ENCODE measurements around the gene KDM6A. TPM values are rescaled to one million over a fixed set of nuclear protein-coding genes. Genes with fewer than 3 reads are reported as not detected.
"Not testable (repeated sequence)": the region's sequence is repeated elsewhere in the genome, so short reads cannot be mapped to it uniquely, and the experiment has no call there.

KDM6A gene
- total RNA-seq, 2 experiments from 2014 or later: 20.9 to 21.5 TPM

GRCh38 chrX:44873415-44874276, 658 bp downstream of the KDM6A start:
- peak; percentile 48 for DNase-seq
- CTCF ChIA-PET: no interaction called here
- intact Hi-C loops (cut with micrococcal nuclease): loop anchor here (5.0 kb wide), 3 partner anchors 74 to 199 kb away; no protein-coding TSS in a partner anchor
- peaks cover 5% of the 10 kb centered on the region for H3K36me3 Mint-ChIP-seq
- H3K27ac Mint-ChIP-seq: peak overlapping the region; percentile 98
- no peaks in the 10 kb centered on the region for H3K9me3 Mint-ChIP-seq
- H3K4me3 Mint-ChIP-seq: peak overlapping the region; percentile 95
- peaks cover 12% of the 10 kb centered on the region for H3K4me1 Mint-ChIP-seq (ENCODE audit: low read depth)
- POLR2A ChIA-PET: interaction anchor here (0.9 to 1.7 kb wide), 3 partner anchors 25 to 331 kb away, joined by 3 to 5 read pairs (median 4); partner anchors contain the start of gene FUNDC1
- H3K27me3 Mint-ChIP-seq: no peaks in the 10 kb centered on the region

- peak overlapping the region; percentile 95 for H3K4me3 Mint-ChIP-seq
- H3K36me3 Mint-ChIP-seq: peaks cover 7% of the 10 kb centered on the region
- ChIA-PET POLR2A (interaction anchor here (1.0 to 1.3 kb wide), 2 partner anchors 40 to 73 kb away, joined by 5 to 7 read pairs; no protein-coding TSS in a partner anchor), CTCF (interaction anchor here (0.9 to 1.2 kb wide), 2 partner anchors 71 to 195 kb away, joined by 3 to 5 read pairs; no protein-coding TSS in a partner anchor)
- peak; percentile 65 for DNase-seq
- intact Hi-C loops (cut with micrococcal nuclease): loop anchor here (5.0 kb wide), 3 partner anchors 73 to 198 kb away; no protein-coding TSS in a partner anchor
- H3K27ac Mint-ChIP-seq: peak overlapping the region; percentile 98
- no peaks in the 10 kb centered on the region for H3K9me3 Mint-ChIP-seq
- no peaks in the 10 kb centered on the region for H3K27me3 Mint-ChIP-seq
- peaks cover 14% of the 10 kb centered on the region for H3K4me1 Mint-ChIP-seq (ENCODE audit: low read depth)
These were observed 1.6 kb downstream of the KDM6A start for GRCh38 chrX:44874420-44875184.

GRCh38 chrX:44875185-44875489, 2.1 kb downstream of the KDM6A start:
- Mint-ChIP-seq H3K4me3 (peak overlapping the region; percentile 95), H3K4me1 (ENCODE audit: low read depth) (peaks cover 16% of the 10 kb centered on the region), H3K27ac (peak overlapping the region; percentile 98), H3K36me3 (peaks cover 8% of the 10 kb centered on the region), H3K27me3 (no peaks in the 10 kb centered on the region), H3K9me3 (no peaks in the 10 kb centered on the region)
- POLR2A ChIA-PET: interaction anchor here (1.0 to 1.3 kb wide), 2 partner anchors 40 to 73 kb away, joined by 5 to 7 read pairs; no protein-coding TSS in a partner anchor
- DNase-seq: no peak
- CTCF ChIA-PET: interaction anchor here (0.9 to 1.2 kb wide), 2 partner anchors 70 to 195 kb away, joined by 3 to 5 read pairs; no protein-coding TSS in a partner anchor
- intact Hi-C loops (cut with micrococcal nuclease): no loop called here

GRCh38 chrX:44876086-44876485, 3.1 kb downstream of the KDM6A start:
- intact Hi-C loops (cut with micrococcal nuclease): no loop called here
- no peak for DNase-seq
- peak overlapping the region; percentile 57 for H3K4me3 Mint-ChIP-seq
- peak overlapping the region; percentile 56 for H3K27ac Mint-ChIP-seq
- peaks cover 21% of the 10 kb centered on the region for H3K4me1 Mint-ChIP-seq (ENCODE audit: low read depth)
- ChIA-PET CTCF (no interaction called here), POLR2A (interaction anchor here (0.9 kb wide), 1 partner anchor 65 kb away, joined by 3 read pairs; no protein-coding TSS in a partner anchor)
- H3K27me3 Mint-ChIP-seq: no peaks in the 10 kb centered on the region
- no peaks in the 10 kb centered on the region for H3K9me3 Mint-ChIP-seq
- peaks cover 8% of the 10 kb centered on the region for H3K36me3 Mint-ChIP-seq

GRCh38 chrX:44876767-44877166, 3.8 kb downstream of the KDM6A start:
- ChIA-PET POLR2A (interaction anchor here (0.9 kb wide), 1 partner anchor 64 kb away, joined by 3 read pairs; no protein-coding TSS in a partner anchor), CTCF (no interaction called here)
- H3K9me3 Mint-ChIP-seq: no peaks in the 10 kb centered on the region
- no peak for DNase-seq
- no peak overlapping the region for H3K4me3 Mint-ChIP-seq
- H3K4me1 Mint-ChIP-seq (ENCODE audit: low read depth): peaks cover 18% of the 10 kb centered on the region
- no peak overlapping the region for H3K27ac Mint-ChIP-seq
- intact Hi-C loops (cut with micrococcal nuclease): no loop called here
- no peaks in the 10 kb centered on the region for H3K27me3 Mint-ChIP-seq
- peaks cover 8% of the 10 kb centered on the region for H3K36me3 Mint-ChIP-seq

- intact Hi-C loops (cut with micrococcal nuclease): no loop called here
- DNase-seq: no peak
- ChIA-PET CTCF (interaction anchor here (0.8 kb wide), 1 partner anchor 309 kb away, joined by 5 read pairs; no protein-coding TSS in a partner anchor), POLR2A (no interaction called here)
- H3K36me3 Mint-ChIP-seq: peaks cover 8% of the 10 kb centered on the region
- no peak overlapping the region for H3K27ac Mint-ChIP-seq
- H3K27me3 Mint-ChIP-seq: no peaks in the 10 kb centered on the region
- no peaks in the 10 kb centered on the region for H3K9me3 Mint-ChIP-seq
- H3K4me1 Mint-ChIP-seq (ENCODE audit: low read depth): peaks cover 25% of the 10 kb centered on the region
- H3K4me3 Mint-ChIP-seq: no peak overlapping the region
These were observed 5.8 kb downstream of the KDM6A start for GRCh38 chrX:44878780-44879179.

GRCh38 chrX:44881549-44881948, 8.6 kb downstream of the KDM6A start:
- Mint-ChIP-seq H3K4me1 (ENCODE audit: low read depth) (peaks cover 32% of the 10 kb centered on the region), H3K36me3 (peaks cover 3% of the 10 kb centered on the region), H3K9me3 (no peaks in the 10 kb centered on the region), H3K27me3 (no peaks in the 10 kb centered on the region), H3K27ac (no peak overlapping the region), H3K4me3 (no peak overlapping the region)
- CTCF ChIA-PET: no interaction called here
- no peak for DNase-seq
- intact Hi-C loops (cut with micrococcal nuclease): no loop called here
- POLR2A ChIA-PET: no interaction called here

GRCh38 chrX:44882635-44883034, 9.6 kb downstream of the KDM6A start:
- no peak for DNase-seq
- POLR2A ChIA-PET: no interaction called here
- CTCF ChIA-PET: no interaction called here
- intact Hi-C loops (cut with micrococcal nuclease): no loop called here
- H3K4me1 Mint-ChIP-seq (ENCODE audit: low read depth): peaks cover 34% of the 10 kb centered on the region
- no peak overlapping the region for H3K4me3 Mint-ChIP-seq
- H3K27me3 Mint-ChIP-seq: no peaks in the 10 kb centered on the region
- peaks cover 3% of the 10 kb centered on the region for H3K36me3 Mint-ChIP-seq
- no peaks in the 10 kb centered on the region for H3K9me3 Mint-ChIP-seq
- no peak overlapping the region for H3K27ac Mint-ChIP-seq

GRCh38 chrX:44884944-44885343, 12.0 kb downstream of the KDM6A start:
- no peaks in the 10 kb centered on the region for H3K9me3 Mint-ChIP-seq
- no peaks in the 10 kb centered on the region for H3K27me3 Mint-ChIP-seq
- no peaks in the 10 kb centered on the region for H3K36me3 Mint-ChIP-seq
- H3K4me3 Mint-ChIP-seq: no peak overlapping the region
- intact Hi-C loops (cut with micrococcal nuclease): no loop called here
- ChIA-PET CTCF (no interaction called here), POLR2A (no interaction called here)
- H3K27ac Mint-ChIP-seq: no peak overlapping the region
- no peak for DNase-seq
- peaks cover 38% of the 10 kb centered on the region for H3K4me1 Mint-ChIP-seq (ENCODE audit: low read depth)

- no peak for DNase-seq
- POLR2A ChIA-PET: no interaction called here
- no peaks in the 10 kb centered on the region for H3K9me3 Mint-ChIP-seq
- no peaks in the 10 kb centered on the region for H3K27me3 Mint-ChIP-seq
- intact Hi-C loops (cut with micrococcal nuclease): no loop called here
- peaks cover 30% of the 10 kb centered on the region for H3K4me1 Mint-ChIP-seq (ENCODE audit: low read depth)
- H3K4me3 Mint-ChIP-seq: no peak overlapping the region
- CTCF ChIA-PET: no interaction called here
- peak overlapping the region; percentile 64 for H3K27ac Mint-ChIP-seq
- H3K36me3 Mint-ChIP-seq: peaks cover 4% of the 10 kb centered on the region
These were observed 16.8 kb downstream of the KDM6A start for GRCh38 chrX:44889824-44890223.

GRCh38 chrX:44890247-44890646, 17.3 kb downstream of the KDM6A start:
- H3K27ac Mint-ChIP-seq: peak overlapping the region; percentile 64
- intact Hi-C loops (cut with micrococcal nuclease): no loop called here
- peaks cover 4% of the 10 kb centered on the region for H3K36me3 Mint-ChIP-seq
- POLR2A ChIA-PET: no interaction called here
- H3K9me3 Mint-ChIP-seq: no peaks in the 10 kb centered on the region
- H3K4me3 Mint-ChIP-seq: no peak overlapping the region
- peaks cover 30% of the 10 kb centered on the region for H3K4me1 Mint-ChIP-seq (ENCODE audit: low read depth)
- CTCF ChIA-PET: no interaction called here
- no peaks in the 10 kb centered on the region for H3K27me3 Mint-ChIP-seq
- no peak for DNase-seq

GRCh38 chrX:44890687-44891086, 17.7 kb downstream of the KDM6A start:
- H3K9me3 Mint-ChIP-seq; H3K27me3 Mint-ChIP-seq; DNase-seq; intact Hi-C loops (cut with micrococcal nuclease); H3K27ac Mint-ChIP-seq; H3K36me3 Mint-ChIP-seq; H3K4me3 Mint-ChIP-seq; CTCF ChIA-PET; POLR2A ChIA-PET: not testable (repeated sequence)
- H3K4me1 Mint-ChIP-seq (ENCODE audit: low read depth): peaks cover 33% of the 10 kb centered on the region
